GM23338 (cell line): Measurements from ENCODE around the gene GBF1. TPM values are rescaled to one million over a fixed set of nuclear protein-coding genes. Genes with fewer than 3 reads are reported as not detected.

ENCODE experiments used
- ATAC-seq: fragments of 200-7000 bp; cut with Tn5 transposase; 3 replicates; pipeline ENCODE4 v1.9.1; 2020
- DNase-seq: peaks from one replicate; pipeline ENCODE4 v3.0.0-alpha.2; 2015; ENCODE audit warnings: low spot score
- H2AFZ ChIP-seq: fragments of 200-600 bp; sonication (generic); 2 replicates; pipeline ENCODE4 v1.8.0; 2016; ENCODE audit warnings: antibody characterized with exemption, mild to moderate bottlenecking, moderate library complexity
- H3F3A ChIP-seq: fragments of 200-600 bp; sonication (generic); replicated peaks from 2 replicates; pipeline ENCODE4 v1.8.0; 2017; ENCODE audit warnings: antibody characterized with exemption, mixed run types, low read depth
- H3K27ac ChIP-seq: fragments of 200-600 bp; sonication (generic); 2 replicates; pipeline ENCODE4 v1.6.1; 2016; ENCODE audit warnings: low read depth
- H3K27me3 ChIP-seq: fragments of 200-600 bp; sonication (generic); 2 replicates; pipeline ENCODE4 v1.8.0; 2016; ENCODE audit warnings: mild to moderate bottlenecking, mixed run types, moderate library complexity; ENCODE audit not compliant: insufficient read depth
- H3K36me3 ChIP-seq: fragments of 200-600 bp; sonication (generic); 2 replicates; pipeline ENCODE4 v1.8.0; 2016; ENCODE audit warnings: mild to moderate bottlenecking; ENCODE audit not compliant: insufficient read depth
- H3K4me1 ChIP-seq: fragments of 200-600 bp; sonication (generic); 2 replicates; pipeline ENCODE4 v1.8.0; 2016; ENCODE audit warnings: mild to moderate bottlenecking, moderate library complexity; ENCODE audit not compliant: insufficient read depth
- H3K4me2 ChIP-seq: fragments of 200-600 bp; sonication (generic); 2 replicates; pipeline ENCODE4 v1.7.1; 2017; ENCODE audit warnings: mixed run types
- H3K4me3 ChIP-seq: fragments of 200-600 bp; sonication (generic); 2 replicates; pipeline ENCODE4 v1.6.1; 2016; ENCODE audit warnings: mixed run types
- H3K79me2 ChIP-seq: fragments of 200-600 bp; sonication (generic); replicated peaks from 2 replicates; pipeline ENCODE4 v1.8.0; 2017; ENCODE audit warnings: mild to moderate bottlenecking; ENCODE audit not compliant: insufficient read depth
- H3K9me2 ChIP-seq: fragments of 200-600 bp; sonication (generic); 2 replicates; pipeline ENCODE4 v1.8.0; 2017; ENCODE audit not compliant: insufficient read depth
- H4K20me1 ChIP-seq: fragments of 200-600 bp; sonication (generic); replicated peaks from 2 replicates; pipeline ENCODE4 v1.8.0; 2017; ENCODE audit warnings: mild to moderate bottlenecking; ENCODE audit not compliant: insufficient read depth
- H3K27ac Mint-ChIP-seq: 2 replicates; pipeline ENCODE4 v1.8.0; 2020; ENCODE audit warnings: inconsistent platforms, mild to moderate bottlenecking, moderate library complexity, mixed read lengths
- H3K27me3 Mint-ChIP-seq: 3 replicates; pipeline ENCODE4 v1.8.0; 2022; ENCODE audit warnings: low read depth, mild to moderate bottlenecking, moderate library complexity, mixed read lengths, inconsistent platforms; ENCODE audit not compliant: insufficient read depth, poor library complexity
- H3K36me3 Mint-ChIP-seq: 3 replicates; pipeline ENCODE4 v1.8.0; 2021; ENCODE audit warnings: low read depth, mild to moderate bottlenecking, inconsistent platforms, moderate library complexity, mixed read lengths
- H3K4me1 Mint-ChIP-seq: 3 replicates; pipeline ENCODE4 v1.8.0; 2020; ENCODE audit warnings: mild to moderate bottlenecking, inconsistent platforms, mixed read lengths
- H3K4me3 Mint-ChIP-seq: 3 replicates; pipeline ENCODE4 v1.8.0; 2021; ENCODE audit warnings: moderate library complexity, mild to moderate bottlenecking, inconsistent platforms, mixed read lengths
- H3K9me3 Mint-ChIP-seq: 3 replicates; pipeline ENCODE4 v1.8.0; 2020; ENCODE audit warnings: moderate library complexity, mild to moderate bottlenecking, inconsistent platforms, mixed read lengths
- CREB1 ChIP-seq: fragments of 250-450 bp; sonication (Bioruptor Pico); IDR thresholded peaks from 2 replicates; pipeline ENCODE4 v1.5.0; 2020; ENCODE audit warnings: low read depth, mild to moderate bottlenecking, moderate library complexity
- CTCF ChIP-seq, 2 experiments: fragments of 200-600 bp in 1 of 2; sonication (generic) in 1 of 2; conservative IDR thresholded peaks; 2 replicates each; pipeline versions ENCODE4 v1.5.1 to v1.6.1; 2016 to 2017; ENCODE audit warnings: antibody characterized with exemption in 2 of 2, low read depth in 2 of 2, mild to moderate bottlenecking in 2 of 2, moderate library complexity in 1 of 2
- ETS1 ChIP-seq: IDR thresholded peaks from 2 replicates; pipeline ENCODE4 v1.6.1; 2016; ENCODE audit warnings: antibody characterized with exemption
- EZH2 ChIP-seq: fragments of 200-600 bp; sonication (generic); IDR thresholded peaks from one replicate; pipeline ENCODE4 v1.8.0; 2017; ENCODE audit warnings: antibody characterized with exemption, mild to moderate bottlenecking, low read depth; ENCODE audit not compliant: unreplicated experiment
- JUNB ChIP-seq: IDR thresholded peaks from one replicate; pipeline ENCODE4 v1.6.1; 2016; ENCODE audit warnings: antibody characterized with exemption; ENCODE audit not compliant: unreplicated experiment
- NANOG ChIP-seq: IDR thresholded peaks from 2 replicates; pipeline ENCODE4 v1.6.1; 2016; ENCODE audit warnings: antibody characterized with exemption, borderline replicate concordance
- POLR2AphosphoS5 ChIP-seq: IDR thresholded peaks from 2 replicates; pipeline ENCODE4 v1.6.1; 2016; ENCODE audit warnings: antibody characterized with exemption, low read depth
- REST ChIP-seq: IDR thresholded peaks from one replicate; pipeline ENCODE4 v1.6.1; 2018; ENCODE audit warnings: antibody characterized with exemption; ENCODE audit not compliant: unreplicated experiment
- ZNF114 ChIP-seq: fragments of 250-450 bp; sonication (Bioruptor Pico); IDR thresholded peaks from 2 replicates; pipeline ENCODE4 v1.5.0; 2020; ENCODE audit warnings: mild to moderate bottlenecking, moderate library complexity
- polyA plus RNA-seq: library from polyadenylated mRNA; unstranded; fragments of >200 nt; fragmentation: Nextera tagmentation; extraction: Ambion mirVana; gene quantifications from 2 replicates; pipeline ENCODE4 v1.2.1, GENCODE V29; 2016
- total RNA-seq: library from RNA; depleted of rRNA; stranded (reverse); fragments of >200 nt; shearing (Covaris generic); gene quantifications from 2 replicates; pipeline ENCODE4 v1.2.3, GENCODE V29; 2014

Gene GBF1
- total and polyA plus RNA-seq, 2 experiments from 2014 or later = 6.5 to 27.2 TPM

DNA sequence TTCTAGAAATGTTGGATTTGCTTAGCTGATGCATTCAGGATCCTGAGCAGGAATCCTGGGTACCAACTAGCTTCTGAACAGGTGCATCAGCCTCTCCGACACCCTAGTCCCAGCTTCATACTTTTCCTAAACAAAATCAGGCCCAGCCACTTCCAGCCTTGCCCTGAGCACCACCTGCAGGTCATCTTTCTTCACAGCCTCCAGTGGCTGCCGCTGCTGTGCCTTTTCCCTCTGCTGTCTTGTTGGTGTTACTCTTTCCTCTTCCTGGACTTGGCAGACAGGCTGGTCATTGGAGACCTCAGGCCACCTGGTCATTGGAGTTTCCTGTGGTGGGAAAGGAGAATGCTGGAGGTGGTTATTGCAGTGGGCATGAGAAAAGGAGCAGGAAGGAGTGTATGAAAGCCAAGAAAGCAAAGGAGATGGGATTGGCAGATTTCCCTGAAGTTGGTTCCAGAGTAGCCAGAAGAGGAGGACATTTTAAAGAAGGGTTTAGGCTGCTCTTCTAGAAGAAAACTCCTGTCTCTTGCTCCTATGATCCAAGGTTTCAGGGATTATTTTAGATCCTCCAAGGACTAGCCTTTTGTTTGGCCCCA lies 102.0 kb downstream of the GBF1 start:
- no peak overlapping the region for H3K27ac Mint-ChIP-seq

DNA sequence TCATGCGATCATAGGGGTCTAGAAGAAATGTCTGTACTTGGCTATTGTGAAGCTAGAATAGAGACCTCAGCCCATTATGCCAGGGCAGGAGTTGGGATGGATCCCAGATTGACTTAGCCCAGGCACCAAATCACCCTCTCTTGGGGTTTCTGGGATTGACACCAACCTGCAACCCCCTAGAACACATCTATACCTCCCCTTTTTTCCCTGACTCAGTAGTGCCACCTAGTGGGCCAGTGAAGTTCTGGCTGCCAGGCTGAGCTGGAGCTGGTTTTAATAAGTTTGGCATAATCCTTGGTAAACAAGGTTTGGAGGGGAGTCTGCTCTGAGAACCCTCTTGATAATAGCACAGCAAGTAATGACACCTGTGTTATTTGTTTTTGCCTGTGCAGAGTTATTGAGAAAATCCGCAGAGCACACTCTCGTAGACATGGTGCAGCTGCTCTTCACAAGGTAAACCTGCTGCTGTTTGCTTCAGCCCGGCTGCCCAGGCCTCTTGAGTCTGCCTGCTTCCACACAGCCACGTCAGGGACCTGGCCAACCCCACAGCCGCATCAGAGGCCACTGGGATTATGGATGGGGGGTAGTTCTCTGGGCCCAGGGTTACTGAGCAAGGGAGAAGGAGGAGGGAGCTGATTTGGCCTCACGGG lies 106.9 kb downstream of the GBF1 start:
- H3K9me3 Mint-ChIP-seq = no peaks in the 10 kb centered on the region
- no peak overlapping the region for H3K27ac Mint-ChIP-seq
- H3K4me1 Mint-ChIP-seq = no peaks in the 10 kb centered on the region
- no peaks in the 10 kb centered on the region; the same call in 1 of the 2 replicates for H3K27me3 ChIP-seq
- peaks cover 25% of the 10 kb centered on the region for H4K20me1 ChIP-seq
- H3K27ac ChIP-seq = no peak overlapping the region
- H3K79me2 ChIP-seq = no peaks in the 10 kb centered on the region
- no peak overlapping the region for H3K4me3 ChIP-seq
- peak; percentile 94 to 97 for TF ChIP-seq CTCF (conservative IDR thresholded peaks at IDR 0.05; ENCODE audit: low read depth in 2 of 2)
- no peak for TF ChIP-seq NANOG
- H3K4me2 ChIP-seq = no peak overlapping the region
- H3K4me1 ChIP-seq = no peaks in the 10 kb centered on the region
- H3K36me3 ChIP-seq = no peaks in the 10 kb centered on the region
- H3K4me3 Mint-ChIP-seq = no peak overlapping the region
- no peaks in the 10 kb centered on the region for H3K9me2 ChIP-seq
- peak; percentile 89 for DNase-seq
- H2AFZ ChIP-seq = no peak overlapping the region
- no peaks in the 10 kb centered on the region; the same call in 1 of the 2 replicates for H3F3A ChIP-seq
- ATAC-seq = peak; percentile 90
- peaks cover 3% of the 10 kb centered on the region; the same call in 1 of the 3 replicates for H3K36me3 Mint-ChIP-seq
- H3K27me3 Mint-ChIP-seq = peaks cover 3% of the 10 kb centered on the region

More for the DNA sequence above, 102.0 kb downstream of the GBF1 start:
- H3K4me1 Mint-ChIP-seq = peaks cover 12% of the 10 kb centered on the region
- Histone ChIP-seq H3K27me3 (peaks cover 35% of the 10 kb centered on the region), H3K27ac (no peak overlapping the region), H3F3A (no peaks in the 10 kb centered on the region; the same call in 1 of the 2 replicates), H3K4me1 (peaks cover 8% of the 10 kb centered on the region), H3K79me2 (no peaks in the 10 kb centered on the region), H3K9me2 (no peaks in the 10 kb centered on the region), H4K20me1 (peaks cover 56% of the 10 kb centered on the region), H2AFZ (no peak overlapping the region), H3K4me3 (no peak overlapping the region), H3K4me2 (no peak overlapping the region), H3K36me3 (no peaks in the 10 kb centered on the region)
- H3K9me3 Mint-ChIP-seq = no peaks in the 10 kb centered on the region
- peaks cover 12% of the 10 kb centered on the region; the same call in 2 of the 3 replicates for H3K36me3 Mint-ChIP-seq
- DNase-seq (peak; percentile 79), ATAC-seq (peak; percentile 70)
- peak; percentile 74 to 88 for TF ChIP-seq CTCF (conservative IDR thresholded peaks at IDR 0.05; ENCODE audit: low read depth in 2 of 2)
- TF ChIP-seq ZNF114 (CRISPR knock-in tag) = no peak
- peaks cover 32% of the 10 kb centered on the region for H3K27me3 Mint-ChIP-seq
- no peak overlapping the region; the same call in 2 of the 3 replicates for H3K4me3 Mint-ChIP-seq

GRCh38 chr10:102354451-102354850 lies 109.1 kb downstream of the GBF1 start:
- no peaks in the 10 kb centered on the region for H3K9me2 ChIP-seq
- no peak overlapping the region for H3K4me3 ChIP-seq
- Mint-ChIP-seq H3K27me3 (no peaks in the 10 kb centered on the region), H3K4me3 (no peak overlapping the region), H3K4me1 (no peaks in the 10 kb centered on the region), H3K27ac (no peak overlapping the region), H3K36me3 (peaks cover 6% of the 10 kb centered on the region; the same call in 1 of the 3 replicates), H3K9me3 (no peaks in the 10 kb centered on the region)
- no peaks in the 10 kb centered on the region for H3K36me3 ChIP-seq
- H2AFZ ChIP-seq = no peak overlapping the region
- no peak overlapping the region for H3K4me2 ChIP-seq
- H3K27me3 ChIP-seq = no peaks in the 10 kb centered on the region
- H3K27ac ChIP-seq = no peak overlapping the region
- no peak for DNase-seq
- H4K20me1 ChIP-seq = peaks cover 15% of the 10 kb centered on the region
- no peaks in the 10 kb centered on the region for H3K4me1 ChIP-seq
- no peaks in the 10 kb centered on the region; the same call in 1 of the 2 replicates for H3F3A ChIP-seq
- no peak for ATAC-seq
- no peaks in the 10 kb centered on the region for H3K79me2 ChIP-seq
- no peak for TF ChIP-seq REST
- no peak for TF ChIP-seq ETS1
- no peak for TF ChIP-seq EZH2
- TF ChIP-seq JUNB = no peak
- no peak for TF ChIP-seq CREB1 (CRISPR knock-in tag)
- TF ChIP-seq POLR2AphosphoS5 = no peak
